B cell (primary cell): ENCODE data around the gene MFGE8.

Experiments used
- EZH2 ChIP-seq: IDR thresholded peaks from 2 replicates; pipeline ENCODE4 v1.6.1; 2012; ENCODE audit warnings: borderline replicate concordance, low read depth, mild to moderate bottlenecking, moderate library complexity, low read length; ENCODE audit not compliant: insufficient read depth, poor library complexity, severe bottlenecking
- TF ChIP-seq, protein P1 (sequence below): fragments of 200-600 bp; IDR thresholded peaks from one replicate; pipeline ENCODE4 v1.8.0; 2022; ENCODE audit warnings: antibody characterized with exemption, mild to moderate bottlenecking

DNA sequence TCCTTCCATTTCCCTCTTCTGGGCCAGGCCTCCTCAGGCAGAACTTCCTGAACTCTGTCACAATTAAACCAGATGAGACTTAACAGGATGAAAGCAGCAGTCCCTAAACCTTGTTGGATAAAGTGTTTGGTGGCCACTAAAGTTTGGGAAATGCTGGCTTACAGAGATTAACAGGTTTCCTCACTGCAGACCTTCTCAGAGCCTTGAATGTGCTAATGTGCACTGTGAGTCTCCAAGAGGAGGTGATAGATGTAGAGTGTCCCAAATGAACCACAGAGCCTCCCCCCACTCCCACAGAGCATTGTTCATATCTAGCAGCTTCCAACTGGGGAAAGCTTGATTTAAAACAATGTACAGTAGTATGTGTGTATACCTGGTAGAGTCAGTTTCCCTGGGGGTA is 60.7 kb downstream of the MFGE8 start:
- TF ChIP-seq EZH2: no peak
- TF ChIP-seq, protein P1, sequence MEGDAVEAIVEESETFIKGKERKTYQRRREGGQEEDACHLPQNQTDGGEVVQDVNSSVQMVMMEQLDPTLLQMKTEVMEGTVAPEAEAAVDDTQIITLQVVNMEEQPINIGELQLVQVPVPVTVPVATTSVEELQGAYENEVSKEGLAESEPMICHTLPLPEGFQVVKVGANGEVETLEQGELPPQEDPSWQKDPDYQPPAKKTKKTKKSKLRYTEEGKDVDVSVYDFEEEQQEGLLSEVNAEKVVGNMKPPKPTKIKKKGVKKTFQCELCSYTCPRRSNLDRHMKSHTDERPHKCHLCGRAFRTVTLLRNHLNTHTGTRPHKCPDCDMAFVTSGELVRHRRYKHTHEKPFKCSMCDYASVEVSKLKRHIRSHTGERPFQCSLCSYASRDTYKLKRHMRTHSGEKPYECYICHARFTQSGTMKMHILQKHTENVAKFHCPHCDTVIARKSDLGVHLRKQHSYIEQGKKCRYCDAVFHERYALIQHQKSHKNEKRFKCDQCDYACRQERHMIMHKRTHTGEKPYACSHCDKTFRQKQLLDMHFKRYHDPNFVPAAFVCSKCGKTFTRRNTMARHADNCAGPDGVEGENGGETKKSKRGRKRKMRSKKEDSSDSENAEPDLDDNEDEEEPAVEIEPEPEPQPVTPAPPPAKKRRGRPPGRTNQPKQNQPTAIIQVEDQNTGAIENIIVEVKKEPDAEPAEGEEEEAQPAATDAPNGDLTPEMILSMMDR: no peak
